GM12892 (cell line): ENCODE measurements around the gene SEC16A.

Experiments used
- POLR2A ChIP-seq: IDR thresholded peaks from 2 replicates; pipeline ENCODE4 v1.6.1; 2011; ENCODE audit warnings: low read depth, low read length, control low read depth
- POLR2AphosphoS5 ChIP-seq: IDR thresholded peaks from 2 replicates; pipeline ENCODE4 v1.6.1; 2011; ENCODE audit warnings: low read depth, low read length, control low read depth

DNA sequence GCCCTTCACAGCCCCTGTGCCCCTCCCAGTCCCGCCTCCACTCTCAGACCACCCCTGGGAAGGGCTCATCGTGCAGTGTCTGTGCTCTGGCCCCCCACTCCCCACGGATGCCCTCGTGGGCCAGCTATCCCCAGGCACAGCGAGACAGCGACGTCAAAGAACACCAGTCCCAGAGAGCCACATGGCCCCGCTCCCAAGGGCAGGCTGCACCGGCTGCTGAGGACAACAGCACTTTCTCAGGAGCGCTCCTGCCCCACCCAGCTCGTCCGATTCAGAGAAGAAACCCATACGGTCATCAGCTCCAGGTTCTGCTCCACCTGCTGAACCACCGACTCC lies 78.1 kb downstream of the SEC16A start:
- TF ChIP-seq POLR2AphosphoS5 (no peak), POLR2A (no peak)
